ENCODE measurements around the gene EFHD2. TPM values are rescaled to one million over a fixed set of nuclear protein-coding genes. Genes with fewer than 3 reads are reported as not detected.

EFHD2 gene
- total RNA-seq, 1 experiment from 2014 or later, result 29.5 TPM

GRCh38 chr1:15397236-15397635 is 12.5 kb upstream of the EFHD2 start:
- ChIA-PET CTCF (no interaction called here), POLR2A (no interaction called here)
- Mint-ChIP-seq H3K9me3 (ENCODE audit: unreplicated experiment) (no peaks in the 10 kb centered on the region), H3K27ac (ENCODE audit: unreplicated experiment) (no peak overlapping the region), H3K4me3 (ENCODE audit: unreplicated experiment) (no peak overlapping the region), H3K36me3 (ENCODE audit: insufficient read depth, unreplicated experiment) (no peaks in the 10 kb centered on the region), H3K27me3 (ENCODE audit: insufficient read depth, unreplicated experiment) (no peaks in the 10 kb centered on the region), H3K4me1 (ENCODE audit: low read depth, unreplicated experiment) (no peaks in the 10 kb centered on the region)
- no peaks in the 10 kb centered on the region for H3K27me3 ChIP-seq (replicated peaks; ENCODE audit: control insufficient read depth, insufficient read depth, low read length)
- H3K36me3 ChIP-seq (ENCODE audit: control insufficient read depth, insufficient read depth, low read length), result no peaks in the 10 kb centered on the region
- BruUV-seq (replicated peaks), result no TSS peak
- no peaks in the 10 kb centered on the region for H3K9me3 ChIP-seq
- no peak for TF ChIP-seq CTCF (IDR thresholded peaks at IDR 0.05; ENCODE audit: insufficient read depth in 1 of 2, low read depth in 1 of 2, low read length in 1 of 2, severe bottlenecking in 1 of 2, unreplicated experiment in 1 of 2)
- no peak overlapping the region for H3K4me3 ChIP-seq (ENCODE audit: low read depth, low read length)
- intact Hi-C loops (cut with micrococcal nuclease; ENCODE audit: unreplicated experiment), result no loop called here
- peaks cover 4% of the 10 kb centered on the region; the same call in 1 of the 2 replicates for H3K4me1 ChIP-seq
- DNase-seq, result no peak

- no peaks in the 10 kb centered on the region for H3K4me1 Mint-ChIP-seq (ENCODE audit: low read depth, unreplicated experiment)
- H3K9me3 ChIP-seq, result no peaks in the 10 kb centered on the region
- H3K4me3 ChIP-seq (ENCODE audit: low read depth, low read length), result no peak overlapping the region
- H3K27me3 ChIP-seq (replicated peaks; ENCODE audit: control insufficient read depth, insufficient read depth, low read length), result no peaks in the 10 kb centered on the region
- H3K27ac Mint-ChIP-seq (ENCODE audit: unreplicated experiment), result no peak overlapping the region
- DNase-seq, result no peak
- no peaks in the 10 kb centered on the region for H3K36me3 Mint-ChIP-seq (ENCODE audit: insufficient read depth, unreplicated experiment)
- H3K9me3 Mint-ChIP-seq (ENCODE audit: unreplicated experiment), result no peaks in the 10 kb centered on the region
- H3K4me3 Mint-ChIP-seq (ENCODE audit: unreplicated experiment), result no peak overlapping the region
- H3K27me3 Mint-ChIP-seq (ENCODE audit: insufficient read depth, unreplicated experiment), result no peaks in the 10 kb centered on the region
- BruUV-seq (replicated peaks), result no TSS peak
- no peaks in the 10 kb centered on the region for H3K4me1 ChIP-seq
- TF ChIP-seq CTCF (IDR thresholded peaks at IDR 0.05; ENCODE audit: insufficient read depth in 1 of 2, low read depth in 1 of 2, low read length in 1 of 2, severe bottlenecking in 1 of 2, unreplicated experiment in 1 of 2), result no peak
- H3K36me3 ChIP-seq (ENCODE audit: control insufficient read depth, insufficient read depth, low read length), result no peaks in the 10 kb centered on the region
- ChIA-PET CTCF (no interaction called here), POLR2A (no interaction called here)
- intact Hi-C loops (cut with micrococcal nuclease; ENCODE audit: unreplicated experiment), result no loop called here
Measured at GRCh38 chr1:15399710-15400109, 10.0 kb upstream of the EFHD2 start.

GRCh38 chr1:15400627-15401026 is 9.1 kb upstream of the EFHD2 start:
- BruUV-seq (replicated peaks), result no TSS peak
- no peaks in the 10 kb centered on the region for H3K4me1 Mint-ChIP-seq (ENCODE audit: low read depth, unreplicated experiment)
- no peaks in the 10 kb centered on the region for H3K36me3 ChIP-seq (ENCODE audit: control insufficient read depth, insufficient read depth, low read length)
- CTCF ChIA-PET, result no interaction called here
- no peak overlapping the region for H3K27ac Mint-ChIP-seq (ENCODE audit: unreplicated experiment)
- POLR2A ChIA-PET, result no interaction called here
- no peak for TF ChIP-seq CTCF (IDR thresholded peaks at IDR 0.05; ENCODE audit: insufficient read depth in 1 of 2, low read depth in 1 of 2, low read length in 1 of 2, severe bottlenecking in 1 of 2, unreplicated experiment in 1 of 2)
- H3K4me3 Mint-ChIP-seq (ENCODE audit: unreplicated experiment), result no peak overlapping the region
- H3K9me3 ChIP-seq, result no peaks in the 10 kb centered on the region
- H3K4me3 ChIP-seq (ENCODE audit: low read depth, low read length), result no peak overlapping the region
- no peak for DNase-seq
- intact Hi-C loops (cut with micrococcal nuclease; ENCODE audit: unreplicated experiment), result no loop called here
- no peaks in the 10 kb centered on the region for H3K9me3 Mint-ChIP-seq (ENCODE audit: unreplicated experiment)
- no peaks in the 10 kb centered on the region for H3K27me3 Mint-ChIP-seq (ENCODE audit: insufficient read depth, unreplicated experiment)
- no peaks in the 10 kb centered on the region for H3K4me1 ChIP-seq
- H3K27me3 ChIP-seq (replicated peaks; ENCODE audit: control insufficient read depth, insufficient read depth, low read length), result no peaks in the 10 kb centered on the region
- no peaks in the 10 kb centered on the region for H3K36me3 Mint-ChIP-seq (ENCODE audit: insufficient read depth, unreplicated experiment)

Measured in Caco-2 (cell line).